Stimulated activated CD4-positive, alpha-beta T cell treated with anti-CD3 and anti-CD28 coated beads, Interleukin-2, amount 100 ng/mL, for 48 hours (primary cell): ENCODE measurements around the gene NAALADL2.
"Not testable (repeated sequence)": the region's sequence is repeated elsewhere in the genome, so short reads cannot be mapped to it uniquely, and the experiment has no call there.

Experiments used
- DNase-seq, 2 donors: peaks; one replicate each; pipeline ENCODE4 v3.0.0-alpha.2; 2020

The NAALADL2 gene

GRCh38 chr3:175077216-175077615 is 218.1 kb downstream of the NAALADL2 start:
- no peak for DNase-seq

- DNase-seq: no peak
These were observed 223.5 kb downstream of the NAALADL2 start for GRCh38 chr3:175082631-175083030.

- not testable (repeated sequence) for DNase-seq
These were observed 228.0 kb downstream of the NAALADL2 start for GRCh38 chr3:175087128-175087527.

- DNase-seq: no peak
These were observed 229.7 kb downstream of the NAALADL2 start for GRCh38 chr3:175088766-175089380.

GRCh38 chr3:175091426-175092114 is 232.4 kb downstream of the NAALADL2 start:
- no peak for DNase-seq

GRCh38 chr3:175093748-175094147 is 234.6 kb downstream of the NAALADL2 start:
- no peak for DNase-seq

- no peak for DNase-seq
These were observed 235.2 kb downstream of the NAALADL2 start for GRCh38 chr3:175094344-175094743.

- DNase-seq: no peak
These were observed 239.5 kb downstream of the NAALADL2 start for GRCh38 chr3:175098644-175099043.

GRCh38 chr3:175102161-175102560 is 243.0 kb downstream of the NAALADL2 start:
- no peak for DNase-seq

GRCh38 chr3:175103298-175103697 is 244.2 kb downstream of the NAALADL2 start:
- DNase-seq: no peak

GRCh38 chr3:175105066-175105465 is 245.9 kb downstream of the NAALADL2 start:
- DNase-seq: no peak

GRCh38 chr3:175107231-175107630 is 248.1 kb downstream of the NAALADL2 start:
- DNase-seq: no peak

- DNase-seq: no peak
These were observed 248.9 kb downstream of the NAALADL2 start for GRCh38 chr3:175107995-175108394.

GRCh38 chr3:175108613-175109151 is 249.5 kb downstream of the NAALADL2 start:
- no peak for DNase-seq

- DNase-seq: no peak
These were observed 251.9 kb downstream of the NAALADL2 start for GRCh38 chr3:175111036-175111435.

GRCh38 chr3:175118382-175118941 is 259.3 kb downstream of the NAALADL2 start:
- no peak for DNase-seq

GRCh38 chr3:175121225-175121624 is 262.1 kb downstream of the NAALADL2 start:
- DNase-seq: peak in 1 of 2 donors; percentile 0

- DNase-seq: no peak
These were observed 268.0 kb downstream of the NAALADL2 start for GRCh38 chr3:175127075-175127662.

GRCh38 chr3:175129126-175129525 is 270.0 kb downstream of the NAALADL2 start:
- no peak for DNase-seq

- no peak for DNase-seq
These were observed 270.4 kb downstream of the NAALADL2 start for GRCh38 chr3:175129571-175129970.

- DNase-seq: not testable (repeated sequence)
These were observed 272.7 kb downstream of the NAALADL2 start for GRCh38 chr3:175131866-175132265.

- not testable (repeated sequence) for DNase-seq
These were observed 273.6 kb downstream of the NAALADL2 start for GRCh38 chr3:175132706-175133105.

- DNase-seq: no peak
These were observed 285.2 kb downstream of the NAALADL2 start for GRCh38 chr3:175144368-175144767.

- no peak for DNase-seq
These were observed 287.1 kb downstream of the NAALADL2 start for GRCh38 chr3:175146258-175146657.
